Measurements from ENCODE around the gene PTPRO. TPM values are rescaled to one million over a fixed set of nuclear protein-coding genes. Genes with fewer than 3 reads are reported as not detected.

PTPRO gene
- total RNA-seq, 1 donor from 2014 or later: 4.3 TPM

DNA sequence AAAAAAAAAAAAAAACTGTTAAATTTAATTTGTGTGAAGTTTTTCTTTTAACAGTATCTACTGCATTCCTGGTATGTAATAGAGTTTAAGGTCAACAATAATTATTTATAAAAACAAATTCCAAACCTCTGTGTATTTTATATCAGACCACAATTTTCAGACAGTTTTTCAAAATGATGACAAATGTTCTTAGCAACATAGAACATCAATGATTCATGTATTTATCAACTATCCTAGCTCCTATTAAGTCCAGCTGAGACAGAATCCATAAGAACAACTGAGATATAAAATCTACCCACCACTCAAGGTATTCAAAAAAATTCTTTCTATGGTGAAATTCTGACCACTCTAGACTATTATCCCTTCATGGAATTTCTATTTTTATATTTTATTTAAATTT lies 322.4 kb downstream of the PTPRO start:
- Mint-ChIP-seq H3K27me3 (ENCODE audit: low read depth) (no peaks in the 10 kb centered on the region), H3K9me3 (no peaks in the 10 kb centered on the region), H3K4me3 (no peak overlapping the region), H3K36me3 (peaks cover 24% of the 10 kb centered on the region), H3K27ac (no peak overlapping the region), H3K4me1 (no peaks in the 10 kb centered on the region)
- DNase-seq (ENCODE audit: low spot score in 2 of 2, unreplicated experiment in 2 of 2): no peak
- TF ChIP-seq, protein P1, sequence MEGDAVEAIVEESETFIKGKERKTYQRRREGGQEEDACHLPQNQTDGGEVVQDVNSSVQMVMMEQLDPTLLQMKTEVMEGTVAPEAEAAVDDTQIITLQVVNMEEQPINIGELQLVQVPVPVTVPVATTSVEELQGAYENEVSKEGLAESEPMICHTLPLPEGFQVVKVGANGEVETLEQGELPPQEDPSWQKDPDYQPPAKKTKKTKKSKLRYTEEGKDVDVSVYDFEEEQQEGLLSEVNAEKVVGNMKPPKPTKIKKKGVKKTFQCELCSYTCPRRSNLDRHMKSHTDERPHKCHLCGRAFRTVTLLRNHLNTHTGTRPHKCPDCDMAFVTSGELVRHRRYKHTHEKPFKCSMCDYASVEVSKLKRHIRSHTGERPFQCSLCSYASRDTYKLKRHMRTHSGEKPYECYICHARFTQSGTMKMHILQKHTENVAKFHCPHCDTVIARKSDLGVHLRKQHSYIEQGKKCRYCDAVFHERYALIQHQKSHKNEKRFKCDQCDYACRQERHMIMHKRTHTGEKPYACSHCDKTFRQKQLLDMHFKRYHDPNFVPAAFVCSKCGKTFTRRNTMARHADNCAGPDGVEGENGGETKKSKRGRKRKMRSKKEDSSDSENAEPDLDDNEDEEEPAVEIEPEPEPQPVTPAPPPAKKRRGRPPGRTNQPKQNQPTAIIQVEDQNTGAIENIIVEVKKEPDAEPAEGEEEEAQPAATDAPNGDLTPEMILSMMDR (IDR thresholded peaks at IDR 0.05; ENCODE audit: unreplicated experiment): no peak

DNA sequence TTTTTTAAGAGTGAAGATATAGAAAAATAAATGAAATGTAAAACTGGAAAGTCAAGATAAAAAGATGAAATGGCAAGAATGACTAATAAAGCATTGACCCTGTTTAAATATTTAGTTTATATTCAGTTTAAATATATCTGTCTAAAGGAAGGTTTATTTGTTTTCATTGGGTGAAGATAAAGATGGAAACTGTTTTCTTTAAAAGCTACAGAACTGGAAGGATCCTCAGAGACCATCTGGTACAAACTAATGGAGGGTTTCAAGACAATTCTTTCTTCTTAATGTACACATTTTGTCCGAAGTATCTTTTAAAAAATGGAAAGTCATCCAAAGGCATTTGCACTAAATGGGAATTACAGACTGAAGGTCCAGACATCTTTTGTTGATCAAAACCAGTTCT lies 324.3 kb downstream of the PTPRO start:
- no peaks in the 10 kb centered on the region for H3K27me3 Mint-ChIP-seq (ENCODE audit: low read depth)
- no peak for DNase-seq (ENCODE audit: low spot score in 2 of 2, unreplicated experiment in 2 of 2)
- peaks cover 12% of the 10 kb centered on the region for H3K36me3 Mint-ChIP-seq
- H3K4me1 Mint-ChIP-seq: peaks cover 13% of the 10 kb centered on the region
- no peak overlapping the region for H3K27ac Mint-ChIP-seq
- TF ChIP-seq, protein P1 (IDR thresholded peaks at IDR 0.05; ENCODE audit: unreplicated experiment): no peak
- no peak overlapping the region for H3K4me3 Mint-ChIP-seq
- H3K9me3 Mint-ChIP-seq: no peaks in the 10 kb centered on the region

Other genes starting within 250 kb of the PTPRO start
- 28.6 to 34.0 TPM (median 33.3 TPM) in 3 replicates for gene RERG, start 101.1 kb upstream of the PTPRO start, total RNA-seq